ENCODE data around the gene ETNPPL.

ETNPPL gene

DNA sequence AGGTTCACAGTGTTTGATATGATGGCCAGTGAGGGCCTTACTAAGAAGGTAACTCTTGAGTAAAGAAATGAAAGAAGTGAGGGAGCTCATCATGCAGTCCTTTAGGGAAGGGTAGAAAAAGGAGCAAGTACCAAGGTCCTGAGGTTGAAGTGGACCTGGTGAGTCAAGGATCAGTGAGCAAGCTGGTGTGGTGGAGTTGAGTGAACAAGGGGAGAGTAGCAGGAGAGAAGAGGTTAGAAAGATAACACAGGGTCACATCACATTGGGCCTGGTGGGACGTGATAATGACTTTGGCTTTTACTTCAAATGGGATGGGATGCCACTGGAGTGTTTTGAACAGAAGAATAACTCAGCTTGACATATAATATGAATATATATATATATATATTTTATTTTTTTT lies 67.8 kb downstream of the ETNPPL start:
- no peak for DNase-seq (ENCODE audit: low read depth)

DNA sequence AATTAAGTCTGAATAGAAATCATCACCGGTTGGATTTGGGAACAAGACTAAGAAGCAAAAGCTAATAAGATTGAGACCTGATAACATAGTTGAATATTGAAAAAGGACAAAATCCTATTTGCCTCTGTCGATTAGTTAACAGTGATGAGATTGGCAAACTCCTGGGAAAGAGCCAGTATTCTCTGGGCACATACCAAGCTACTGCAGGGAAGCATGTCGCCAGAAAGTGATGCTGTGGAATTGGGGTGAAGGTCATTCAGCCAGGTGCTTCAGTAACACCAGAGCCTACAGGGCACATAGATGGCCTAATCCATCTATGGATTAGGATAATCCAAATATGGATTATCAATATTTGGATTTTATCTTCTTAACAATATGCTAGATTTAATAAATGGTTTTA lies 68.4 kb downstream of the ETNPPL start:
- DNase-seq (ENCODE audit: low read depth): no peak

DNA sequence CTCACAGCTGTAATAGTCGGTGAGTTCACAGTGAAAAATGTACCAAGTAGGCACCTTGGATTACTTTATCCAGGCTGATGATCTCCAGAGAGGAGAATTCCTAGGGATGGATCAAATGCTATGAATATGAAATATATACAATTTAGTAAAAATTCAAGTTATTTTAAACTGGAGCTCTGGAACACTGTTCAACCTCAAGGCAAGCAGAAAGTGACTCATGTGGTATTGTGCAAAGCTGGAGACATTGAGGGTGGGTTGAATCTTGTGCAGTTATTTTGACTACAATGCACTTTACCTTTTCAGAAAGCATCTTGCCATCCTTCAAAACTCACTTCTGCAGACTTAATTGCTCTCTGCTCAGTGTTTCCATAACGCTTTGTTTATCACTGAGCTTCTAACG lies 69.0 kb downstream of the ETNPPL start:
- peak; percentile 70 for DNase-seq (ENCODE audit: low read depth)

GRCh38 chr4:108693211-108693610 lies 69.6 kb downstream of the ETNPPL start:
- DNase-seq (ENCODE audit: low read depth): peak; percentile 39
